Bladder microvascular endothelial cell (primary cell): ENCODE results near the gene TNK1. TPM values are rescaled to one million over a fixed set of nuclear protein-coding genes. Genes with fewer than 3 reads are reported as not detected.

Experiments
- total RNA-seq: library from RNA; depleted of rRNA; stranded (reverse); fragments of >200 nt; gene quantifications from 2 replicates; pipeline ENCODE4 v1.2.3, GENCODE V29; 2014

The TNK1 gene
- 0.49 and 1.6 TPM in 2 replicates for total RNA-seq

GRCh38 chr17:7380855-7381683 is at the start of gene TNK1:
TSS of gene TNK1 (plus strand) at chr17:7381089. CDS start at chr17:7382927, 1,838 bp downstream.

GRCh38 chr17:7336240-7337175 is 44.4 kb upstream of the TNK1 start, which contains the start of gene ACAP1:
TSS of gene ACAP1 (plus strand) at chr17:7336529. CDS start at chr17:7336735, 206 bp downstream.

GRCh38 chr17:7351665-7352502 is 29.0 kb upstream of the TNK1 start, which contains the start of gene KCTD11:
TSS of gene KCTD11 (plus strand) at chr17:7352162.

GRCh38 chr17:7355053-7355452 is 25.8 kb upstream of the TNK1 start, which contains the start of gene TMEM95:
TSS of gene TMEM95 (plus strand) at chr17:7355156. CDS start at chr17:7355205, 49 bp downstream.

GRCh38 chr17:7394452-7395191 is 13.7 kb downstream of the TNK1 start, which contains the start of gene PLSCR3:
TSS of gene PLSCR3 (minus strand) at chr17:7394525. CDS start at chr17:7394110, 415 bp downstream.

GRCh38 chr17:7403977-7404736 is 23.3 kb downstream of the TNK1 start, which contains the start of gene TMEM256:
TSS of gene TMEM256 (minus strand) at chr17:7404097. CDS start at chr17:7404084, 13 bp downstream.

GRCh38 chr17:7407485-7408251 is 26.8 kb downstream of the TNK1 start, which contains the start of gene NLGN2:
TSS of gene NLGN2 (plus strand) at chr17:7407845. CDS start at chr17:7408256, 411 bp downstream.

GRCh38 chr17:7419819-7420610 is 39.1 kb downstream of the TNK1 start, which contains the start of gene SPEM1:
TSS of gene SPEM1 (plus strand) at chr17:7420324. CDS start at chr17:7420385, 61 bp downstream.

GRCh38 chr17:7425316-7425715 is 44.4 kb downstream of the TNK1 start, which contains the start of gene SPEM2:
TSS of gene SPEM2 (plus strand) at chr17:7425616. CDS start at chr17:7425689, 73 bp downstream.

GRCh38 chr17:7428557-7428956 is 47.7 kb downstream of the TNK1 start, which contains the start of gene SPEM3:
TSS of gene SPEM3 (plus strand) at chr17:7428857. CDS start at chr17:7428903, 46 bp downstream.

Other genes starting within 250 kb of the TNK1 start
- gene ASGR1, start 201.7 kb upstream of the TNK1 start, total RNA-seq = 10.5 and 15.1 TPM in 2 replicates
- gene DLG4, start 161.3 kb upstream of the TNK1 start, total RNA-seq = 6.8 and 22.5 TPM in 2 replicates
- gene ACADVL, start 161.2 kb upstream of the TNK1 start, total RNA-seq = 205 and 264 TPM in 2 replicates
- gene DVL2, start 146.6 kb upstream of the TNK1 start, total RNA-seq = 32.2 and 53.0 TPM in 2 replicates
- gene PHF23, start 141.6 kb upstream of the TNK1 start, total RNA-seq = 28.7 and 37.6 TPM in 2 replicates
- 86.0 and 116 TPM in 2 replicates for gene GABARAP, start 138.6 kb upstream of the TNK1 start, total RNA-seq
- 18.5 and 41.9 TPM in 2 replicates for gene CTDNEP1, start 129.4 kb upstream of the TNK1 start, total RNA-seq
- gene ELP5, start 128.9 kb upstream of the TNK1 start, total RNA-seq = 22.4 and 31.6 TPM in 2 replicates
- gene CLDN7, start 118.6 kb upstream of the TNK1 start, total RNA-seq = 0.82 and 8.1 TPM in 2 replicates
- gene SLC2A4, start 99.4 kb upstream of the TNK1 start, total RNA-seq = 0.57 TPM in 1 of 2 replicates, not detected in the other
- 0.25 TPM in 1 of 2 replicates, not detected in the other for gene YBX2, start 86.5 kb upstream of the TNK1 start, total RNA-seq
- 537 and 632 TPM in 2 replicates for gene EIF5A, start 73.5 kb upstream of the TNK1 start, total RNA-seq
- 28.8 and 30.1 TPM in 2 replicates for gene GPS2, start 65.7 kb upstream of the TNK1 start, total RNA-seq
- 10.4 and 31.2 TPM in 2 replicates for gene NEURL4, start 51.8 kb upstream of the TNK1 start, total RNA-seq
- not detected in 2 replicates for gene ACAP1, start 44.6 kb upstream of the TNK1 start, total RNA-seq
- 1.1 and 2.3 TPM in 2 replicates for gene KCTD11, start 28.9 kb upstream of the TNK1 start, total RNA-seq
- gene TMEM95, start 25.9 kb upstream of the TNK1 start, total RNA-seq = not detected in 2 replicates
- gene PLSCR3, start 13.4 kb downstream of the TNK1 start, total RNA-seq = 16.7 and 36.8 TPM in 2 replicates
- gene TMEM256, start 23.0 kb downstream of the TNK1 start, total RNA-seq = 48.8 and 118 TPM in 2 replicates
- gene NLGN2, start 26.8 kb downstream of the TNK1 start, total RNA-seq = 1.3 and 7.6 TPM in 2 replicates
- gene SPEM1, start 39.2 kb downstream of the TNK1 start, total RNA-seq = not detected in 2 replicates
- gene SPEM2, start 44.5 kb downstream of the TNK1 start, total RNA-seq = not detected in 2 replicates
- not detected in 2 replicates for gene SPEM3, start 47.8 kb downstream of the TNK1 start, total RNA-seq
- gene TMEM102, start 54.3 kb downstream of the TNK1 start, total RNA-seq = 6.0 and 8.4 TPM in 2 replicates
- 0.16 and 0.50 TPM in 2 replicates for gene FGF11, start 58.4 kb downstream of the TNK1 start, total RNA-seq
- 7.6 and 9.4 TPM in 2 replicates for gene CHRNB1, start 64.0 kb downstream of the TNK1 start, total RNA-seq
- gene ZBTB4, start 98.5 kb downstream of the TNK1 start, total RNA-seq = 6.3 and 14.2 TPM in 2 replicates
- not detected in 2 replicates for gene SLC35G6, start 100.4 kb downstream of the TNK1 start, total RNA-seq
- 76.9 and 161 TPM in 2 replicates for gene POLR2A, start 103.3 kb downstream of the TNK1 start, total RNA-seq
- gene TNFSF12, start 168.0 kb downstream of the TNK1 start, total RNA-seq = 7.8 and 17.1 TPM in 2 replicates
- gene TNFSF13, start 177.7 kb downstream of the TNK1 start, total RNA-seq = 0.69 and 0.81 TPM in 2 replicates
- 62.7 and 79.3 TPM in 2 replicates for gene SENP3, start 180.8 kb downstream of the TNK1 start, total RNA-seq
- 0.65 and 1.1 TPM in 2 replicates for gene CD68, start 198.5 kb downstream of the TNK1 start, total RNA-seq
- 57.5 and 91.6 TPM in 2 replicates for gene MPDU1, start 202.8 kb downstream of the TNK1 start, total RNA-seq
- gene SOX15, start 209.0 kb downstream of the TNK1 start, total RNA-seq = 0.06 and 0.49 TPM in 2 replicates
- gene FXR2, start 233.8 kb downstream of the TNK1 start, total RNA-seq = 28.2 and 35.0 TPM in 2 replicates
- 26.4 and 27.4 TPM in 2 replicates for gene SAT2, start 246.7 kb downstream of the TNK1 start, total RNA-seq
- 0.38 TPM in 1 of 2 replicates, not detected in the other for gene SHBG, start 249.0 kb downstream of the TNK1 start, total RNA-seq